Endothelial cell (in vitro differentiated cells): ENCODE measurements around the gene HCAR3. TPM values are rescaled to one million over a fixed set of nuclear protein-coding genes. Genes with fewer than 3 reads are reported as not detected.
"Not testable (repeated sequence)": the region's sequence is repeated elsewhere in the genome, so short reads cannot be mapped to it uniquely, and the experiment has no call there.

Experiments used
- DNase-seq: peaks from one replicate; pipeline ENCODE4 v3.0.0; 2021; ENCODE audit warnings: low spot score
- H3K27ac Mint-ChIP-seq: one replicate; pipeline ENCODE4 v1.8.0; 2021; ENCODE audit warnings: mixed read lengths, inconsistent platforms; ENCODE audit not compliant: unreplicated experiment
- H3K27me3 Mint-ChIP-seq: one replicate; pipeline ENCODE4 v1.8.0; 2021; ENCODE audit warnings: mild to moderate bottlenecking, moderate library complexity, mixed read lengths, inconsistent platforms; ENCODE audit not compliant: unreplicated experiment
- H3K36me3 Mint-ChIP-seq: one replicate; pipeline ENCODE4 v1.8.0; 2021; ENCODE audit warnings: mild to moderate bottlenecking, low read depth, mixed read lengths, inconsistent platforms; ENCODE audit not compliant: unreplicated experiment
- H3K4me1 Mint-ChIP-seq: one replicate; pipeline ENCODE4 v1.8.0; 2021; ENCODE audit warnings: mild to moderate bottlenecking, mixed read lengths, inconsistent platforms; ENCODE audit not compliant: unreplicated experiment
- H3K4me3 Mint-ChIP-seq: one replicate; pipeline ENCODE4 v1.8.0; 2021; ENCODE audit warnings: mild to moderate bottlenecking, mixed read lengths, inconsistent platforms; ENCODE audit not compliant: unreplicated experiment
- H3K9me3 Mint-ChIP-seq: one replicate; pipeline ENCODE4 v1.8.0; 2021; ENCODE audit warnings: mixed read lengths, inconsistent platforms; ENCODE audit not compliant: unreplicated experiment
- CTCF ChIP-seq: fragments of 200-600 bp; sonication (generic); IDR thresholded peaks from one replicate; pipeline ENCODE4 v1.5.0; 2021; ENCODE audit warnings: antibody characterized with exemption; ENCODE audit not compliant: unreplicated experiment
- long read RNA-seq: library from polyadenylated mRNA; unstranded; transcript quantifications from one replicate; pipeline ENCODE4 v2.0.0, GENCODE V29; 2020; ENCODE audit not compliant: unreplicated experiment
- total RNA-seq: library from RNA; stranded (reverse); fragmentation: NEBNext Ultra II Directional; extraction: Animal tissue kit (Norgen Biotek cat#: 25700); gene quantifications from one replicate; pipeline ENCODE4 v1.2.1, GENCODE V29; 2021; ENCODE audit not compliant: unreplicated experiment

The HCAR3 gene
- total RNA-seq = not detected
- long read RNA-seq = 0 reads

- not testable (repeated sequence) for H3K4me3 Mint-ChIP-seq, H3K27ac Mint-ChIP-seq, H3K27me3 Mint-ChIP-seq, DNase-seq, H3K4me1 Mint-ChIP-seq, H3K9me3 Mint-ChIP-seq, H3K36me3 Mint-ChIP-seq
These were observed at the start of gene HCAR3 for GRCh38 chr12:122716658-122717057. Gene HCAR3, minus strand, starts transcription at chr12:122716811. Its CDS starts 74 bp downstream, at chr12:122716737.

- H3K27me3 Mint-ChIP-seq = peaks cover 7% of the 10 kb centered on the region
- TF ChIP-seq CTCF = no peak
- H3K4me3 Mint-ChIP-seq = peak overlapping the region; percentile 10
These were observed 41.0 kb upstream of the HCAR3 start for GRCh38 chr12:122757568-122757967.

GRCh38 chr12:122754790-122755189 lies 38.2 kb upstream of the HCAR3 start:
- Mint-ChIP-seq H3K4me1 (peaks cover 48% of the 10 kb centered on the region), H3K9me3 (no peaks in the 10 kb centered on the region), H3K36me3 (peaks cover 42% of the 10 kb centered on the region), H3K27ac (peak overlapping the region; percentile 39), H3K4me3 (peak overlapping the region; percentile 58), H3K27me3 (peaks cover 11% of the 10 kb centered on the region)
- no peak for DNase-seq
- TF ChIP-seq CTCF = no peak

More at GRCh38 chr12:122757568-122757967, 41.0 kb upstream of the HCAR3 start:
- Mint-ChIP-seq H3K27ac (no peak overlapping the region), H3K36me3 (peaks cover 46% of the 10 kb centered on the region), H3K4me1 (peaks cover 34% of the 10 kb centered on the region), H3K9me3 (no peaks in the 10 kb centered on the region)
- DNase-seq = no peak

GRCh38 chr12:122753319-122753650 lies 36.7 kb upstream of the HCAR3 start:
- H3K27me3 Mint-ChIP-seq = peaks cover 11% of the 10 kb centered on the region
- peaks cover 42% of the 10 kb centered on the region for H3K36me3 Mint-ChIP-seq
- H3K27ac Mint-ChIP-seq = peak overlapping the region; percentile 97
- H3K9me3 Mint-ChIP-seq = no peaks in the 10 kb centered on the region
- DNase-seq = no peak
- TF ChIP-seq CTCF = no peak
- peak overlapping the region; percentile 99 for H3K4me3 Mint-ChIP-seq
- H3K4me1 Mint-ChIP-seq = peaks cover 51% of the 10 kb centered on the region

GRCh38 chr12:122752464-122753318 lies 36.1 kb upstream of the HCAR3 start, which contains the start of gene DENR:
Gene DENR, plus strand, starts transcription at chr12:122752824. Its CDS starts 878 bp downstream, at chr12:122753702.
- no peaks in the 10 kb centered on the region for H3K9me3 Mint-ChIP-seq
- H3K27me3 Mint-ChIP-seq = peaks cover 11% of the 10 kb centered on the region
- peak within 1 kb of the TSS; percentile 99 for H3K4me3 Mint-ChIP-seq
- peak; percentile 100 for DNase-seq
- peaks cover 51% of the 10 kb centered on the region for H3K4me1 Mint-ChIP-seq
- peak; percentile 62 for TF ChIP-seq CTCF
- peak within 1 kb of the TSS; percentile 97 for H3K27ac Mint-ChIP-seq
- peaks cover 40% of the 10 kb centered on the region for H3K36me3 Mint-ChIP-seq

- Mint-ChIP-seq H3K36me3 (peaks cover 25% of the 10 kb centered on the region), H3K27me3 (peaks cover 11% of the 10 kb centered on the region), H3K4me1 (peaks cover 41% of the 10 kb centered on the region), H3K27ac (peak overlapping the region; percentile 95), H3K4me3 (peak overlapping the region; percentile 99)
- not testable (repeated sequence) for DNase-seq, H3K9me3 Mint-ChIP-seq
These were observed 34.3 kb upstream of the HCAR3 start for GRCh38 chr12:122750781-122751515.
